ENCODE results near the gene LNX1. TPM values are rescaled to one million over a fixed set of nuclear protein-coding genes. Genes with fewer than 3 reads are reported as not detected.
"Not testable (repeated sequence)": the region's sequence is repeated elsewhere in the genome, so short reads cannot be mapped to it uniquely, and the experiment has no call there.

The LNX1 gene
- total RNA-seq, 2 donors from 2014 or later = 17.5 to 18.4 TPM

DNA sequence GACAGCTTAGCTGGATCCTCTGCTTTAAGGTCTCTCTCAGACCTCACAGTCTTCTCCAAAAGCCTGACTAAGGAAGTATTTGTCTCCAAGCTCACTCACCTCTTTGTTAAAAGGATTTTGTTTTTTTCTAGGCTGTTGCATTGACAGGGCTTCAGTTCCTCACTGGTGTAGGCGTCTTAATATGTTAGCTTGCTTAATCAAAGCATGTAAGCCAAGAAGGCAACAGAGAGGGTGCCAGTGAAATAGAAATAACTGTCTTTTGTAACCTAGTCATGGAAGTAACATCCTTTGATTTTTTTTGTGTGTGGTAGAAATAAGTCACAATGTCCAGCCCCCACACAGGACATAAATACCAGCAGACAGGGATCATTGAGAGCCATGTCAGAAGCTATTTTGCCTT, 155.0 kb downstream of the LNX1 start:
- DNase-seq (no peak), ATAC-seq (no peak)
- intact Hi-C loops (cut with DNase I, micrococcal nuclease) = no loop called here

DNA sequence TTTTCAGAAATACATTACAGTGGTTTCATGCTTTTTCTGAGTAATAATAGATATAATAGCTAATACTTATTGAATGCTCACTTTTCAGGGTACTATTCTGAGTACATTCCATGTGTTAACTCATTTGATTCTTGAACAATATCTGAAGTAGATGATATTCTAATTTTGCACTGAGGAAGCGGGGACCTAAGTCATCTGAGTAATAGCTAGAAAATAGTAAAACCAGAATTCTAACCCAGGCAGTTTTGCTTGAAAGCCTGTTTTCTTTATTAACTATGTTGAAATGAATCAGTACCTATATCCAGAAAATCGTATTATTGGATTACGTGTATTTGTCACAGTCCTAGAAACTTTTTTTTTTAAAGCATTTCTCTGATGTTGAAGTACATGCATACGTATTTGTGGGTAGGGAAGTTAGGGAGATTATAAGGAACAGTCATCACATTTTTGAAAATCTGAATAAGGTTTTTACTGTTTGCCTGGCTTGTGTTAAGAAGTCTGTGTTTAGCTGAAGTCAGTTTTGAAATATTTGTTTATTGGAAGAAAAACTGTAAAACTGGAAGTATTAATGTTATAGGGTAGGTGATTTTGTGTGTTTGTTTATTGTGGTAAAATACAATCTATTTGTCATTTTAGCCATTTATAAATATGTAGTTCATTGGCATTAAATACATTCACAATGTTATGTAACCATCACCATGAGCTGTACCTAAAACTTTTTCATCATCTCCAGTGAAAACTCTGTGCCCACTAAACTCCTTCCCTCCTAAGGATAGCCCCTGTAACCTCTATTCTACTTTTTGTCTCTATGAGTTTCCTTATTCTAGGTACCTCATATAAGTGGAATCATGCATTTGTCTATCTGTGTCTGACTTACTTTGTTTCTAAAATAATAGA, 158.5 kb downstream of the LNX1 start:
- DNase-seq (no peak), ATAC-seq (no peak)
- intact Hi-C loops (cut with DNase I, micrococcal nuclease) = no loop called here

DNA sequence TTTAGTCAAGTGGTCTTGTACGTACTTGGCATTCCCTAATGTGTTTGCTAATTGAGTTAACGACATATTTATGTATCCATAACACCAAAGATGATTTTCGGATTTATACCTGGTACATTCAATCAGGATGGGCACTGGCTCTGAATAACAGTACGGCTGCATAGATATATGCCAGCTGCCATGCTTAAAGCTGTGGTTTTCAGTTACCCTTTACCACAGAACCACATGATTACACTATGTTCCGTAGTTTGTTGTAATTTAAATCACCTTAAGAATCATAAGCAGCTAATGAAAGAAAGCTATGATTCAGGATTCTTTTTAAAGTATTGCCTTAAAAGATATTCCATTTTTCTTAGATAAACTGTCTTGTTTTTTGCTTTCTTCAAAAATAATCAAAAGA, 160.2 kb downstream of the LNX1 start:
- no peak for ATAC-seq
- DNase-seq = no peak
- intact Hi-C loops (cut with DNase I, micrococcal nuclease) = no loop called here

DNA sequence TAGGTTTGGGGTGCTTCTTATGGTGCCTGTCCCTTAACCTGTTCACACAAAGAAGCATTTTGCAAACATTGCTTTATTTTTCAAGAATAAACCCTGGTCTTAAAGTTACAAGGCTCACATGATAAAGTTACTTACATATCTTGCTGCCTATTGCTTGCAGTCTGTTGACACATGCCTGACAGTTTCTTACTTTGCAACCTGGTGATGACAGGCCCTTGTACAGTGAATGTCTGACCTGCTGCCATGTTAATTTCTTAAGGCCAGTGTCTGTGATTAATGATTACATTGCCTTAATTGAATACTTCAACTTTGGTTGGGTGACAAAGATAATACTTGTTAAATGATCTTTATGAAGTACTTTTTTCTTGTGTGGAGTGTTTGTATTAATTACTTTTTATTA, 163.9 kb downstream of the LNX1 start:
- intact Hi-C loops (cut with DNase I, micrococcal nuclease) = no loop called here
- DNase-seq (no peak), ATAC-seq (no peak)

DNA sequence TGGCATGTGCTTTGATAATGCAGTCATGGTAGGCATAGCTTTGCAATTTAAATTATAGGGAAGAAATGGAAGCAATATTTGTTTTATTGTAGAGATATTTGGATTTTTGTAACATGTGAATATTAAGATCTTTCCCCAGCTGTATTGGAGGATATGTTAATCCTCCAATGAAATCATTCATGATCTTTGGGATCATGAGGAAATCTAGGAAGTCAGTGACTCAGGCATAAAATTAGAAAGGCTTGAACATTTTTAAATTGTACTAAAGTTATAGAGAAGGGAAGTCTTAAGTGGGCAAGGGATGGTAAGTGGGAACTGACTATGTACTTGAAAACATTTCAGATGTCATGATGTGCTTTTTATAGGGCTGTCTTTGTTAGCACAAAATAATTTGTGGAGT, 167.0 kb downstream of the LNX1 start:
- DNase-seq = no peak
- ATAC-seq = no peak

DNA sequence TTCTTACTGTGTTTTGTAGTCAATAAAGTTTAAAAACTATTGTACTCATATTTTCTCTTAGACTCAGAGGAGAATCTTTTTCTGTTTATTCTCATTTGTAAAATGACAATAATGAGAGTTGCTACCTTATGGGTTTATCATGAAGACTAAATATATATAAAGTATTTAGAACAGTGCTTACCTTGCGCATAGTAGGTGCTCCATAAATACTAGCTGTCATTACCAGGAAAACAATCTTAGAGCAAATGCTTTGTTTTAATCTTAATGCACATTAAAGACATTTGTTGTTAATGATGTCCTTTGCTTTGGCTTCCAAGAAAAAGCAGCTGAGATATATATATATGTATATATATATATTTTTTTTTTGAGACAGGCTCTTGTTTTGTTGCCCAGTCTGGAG, 168.9 kb downstream of the LNX1 start:
- DNase-seq (no peak), ATAC-seq (no peak)
- intact Hi-C loops (cut with DNase I, micrococcal nuclease) = no loop called here

More for the DNA sequence above, 167.0 kb downstream of the LNX1 start:
- intact Hi-C loops (cut with DNase I, micrococcal nuclease) = no loop called here

DNA sequence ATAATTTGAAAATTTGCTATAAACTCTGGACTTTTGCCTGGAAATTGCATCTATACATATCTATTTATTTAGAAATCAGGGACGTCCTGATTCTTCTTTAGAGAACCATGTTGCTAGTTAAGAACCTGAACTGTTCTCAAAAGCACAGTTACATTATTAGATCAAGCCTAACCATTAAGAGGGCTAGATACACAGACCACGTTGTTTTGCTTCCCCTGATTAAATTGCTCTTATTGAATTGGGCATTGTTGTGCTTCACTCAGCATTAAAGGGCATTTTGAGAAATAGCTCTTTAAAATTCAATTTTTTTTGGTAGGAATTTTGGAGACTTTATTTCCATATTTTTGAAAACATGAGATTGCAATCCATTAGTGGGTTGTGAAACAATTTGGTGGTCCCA, 169.5 kb downstream of the LNX1 start:
- DNase-seq (no peak), ATAC-seq (no peak)
- intact Hi-C loops (cut with DNase I, micrococcal nuclease) = no loop called here

DNA sequence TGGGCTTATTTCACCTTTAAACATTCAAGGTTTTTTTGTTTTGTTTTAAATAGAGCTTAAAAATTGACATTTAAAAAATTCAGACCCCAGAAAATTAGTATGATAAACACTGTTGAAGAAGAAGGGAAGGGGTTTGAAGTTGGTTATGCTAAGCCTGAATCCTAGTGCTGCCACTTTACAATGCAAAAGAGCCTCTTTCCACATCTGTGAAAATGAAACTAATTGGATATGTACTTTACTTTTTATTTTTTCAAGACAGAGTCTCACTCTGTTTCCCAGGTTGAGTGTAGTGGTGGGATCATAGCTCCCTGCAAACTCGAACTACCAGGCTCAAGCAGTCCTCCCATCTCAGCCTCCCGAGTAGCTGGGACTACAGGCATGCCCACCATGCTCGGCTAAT, 172.1 kb downstream of the LNX1 start:
- ATAC-seq (no peak), DNase-seq (no peak)
- intact Hi-C loops (cut with DNase I, micrococcal nuclease) = no loop called here

DNA sequence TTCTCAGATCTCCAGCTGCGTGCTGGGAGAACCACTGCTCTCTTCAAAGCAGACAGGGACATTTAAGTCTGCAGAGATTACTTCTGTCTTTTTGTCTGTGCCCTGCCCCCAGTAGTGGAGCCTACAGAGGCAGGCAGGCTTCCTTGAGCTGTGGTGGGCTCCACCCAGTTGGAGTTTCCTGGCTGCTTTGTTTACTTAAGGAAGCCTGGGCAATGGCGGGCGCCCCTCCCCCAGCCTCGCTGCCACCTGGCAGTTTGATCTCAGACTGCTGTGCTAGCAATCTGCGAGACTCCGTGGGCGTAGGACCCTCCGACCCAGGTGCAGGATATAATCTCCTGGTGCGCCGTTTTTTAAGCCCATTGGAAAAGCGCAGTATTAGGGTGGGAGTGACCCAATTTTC, 181.8 kb downstream of the LNX1 start:
- ATAC-seq; intact Hi-C loops (cut with DNase I, micrococcal nuclease): not testable (repeated sequence)
- DNase-seq = peak in 1 of 2 donors; percentile 9

Other genes starting within 250 kb of the LNX1 start
- 10 to 100 TPM; 11.1 to 15.8 TPM for gene SCFD2, start 225.4 kb downstream of the LNX1 start, total RNA-seq
- 10 to 100 TPM; 38.7 to 44.7 TPM for gene FIP1L1, start 213.8 kb downstream of the LNX1 start, total RNA-seq